GM19452 (cell line): ENCODE measurements around the gene ITGB7.
A peak's percentile ranks its signal among the peaks of the same experiment; 100 is the strongest.

Source experiments
- ATAC-seq: cut with Tn5 transposase; IDR thresholded peaks from one replicate; pipeline ENCODE4 v1.9.1; 2021; ENCODE audit not compliant: unreplicated experiment

The ITGB7 gene, protein sequence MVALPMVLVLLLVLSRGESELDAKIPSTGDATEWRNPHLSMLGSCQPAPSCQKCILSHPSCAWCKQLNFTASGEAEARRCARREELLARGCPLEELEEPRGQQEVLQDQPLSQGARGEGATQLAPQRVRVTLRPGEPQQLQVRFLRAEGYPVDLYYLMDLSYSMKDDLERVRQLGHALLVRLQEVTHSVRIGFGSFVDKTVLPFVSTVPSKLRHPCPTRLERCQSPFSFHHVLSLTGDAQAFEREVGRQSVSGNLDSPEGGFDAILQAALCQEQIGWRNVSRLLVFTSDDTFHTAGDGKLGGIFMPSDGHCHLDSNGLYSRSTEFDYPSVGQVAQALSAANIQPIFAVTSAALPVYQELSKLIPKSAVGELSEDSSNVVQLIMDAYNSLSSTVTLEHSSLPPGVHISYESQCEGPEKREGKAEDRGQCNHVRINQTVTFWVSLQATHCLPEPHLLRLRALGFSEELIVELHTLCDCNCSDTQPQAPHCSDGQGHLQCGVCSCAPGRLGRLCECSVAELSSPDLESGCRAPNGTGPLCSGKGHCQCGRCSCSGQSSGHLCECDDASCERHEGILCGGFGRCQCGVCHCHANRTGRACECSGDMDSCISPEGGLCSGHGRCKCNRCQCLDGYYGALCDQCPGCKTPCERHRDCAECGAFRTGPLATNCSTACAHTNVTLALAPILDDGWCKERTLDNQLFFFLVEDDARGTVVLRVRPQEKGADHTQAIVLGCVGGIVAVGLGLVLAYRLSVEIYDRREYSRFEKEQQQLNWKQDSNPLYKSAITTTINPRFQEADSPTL

DNA sequence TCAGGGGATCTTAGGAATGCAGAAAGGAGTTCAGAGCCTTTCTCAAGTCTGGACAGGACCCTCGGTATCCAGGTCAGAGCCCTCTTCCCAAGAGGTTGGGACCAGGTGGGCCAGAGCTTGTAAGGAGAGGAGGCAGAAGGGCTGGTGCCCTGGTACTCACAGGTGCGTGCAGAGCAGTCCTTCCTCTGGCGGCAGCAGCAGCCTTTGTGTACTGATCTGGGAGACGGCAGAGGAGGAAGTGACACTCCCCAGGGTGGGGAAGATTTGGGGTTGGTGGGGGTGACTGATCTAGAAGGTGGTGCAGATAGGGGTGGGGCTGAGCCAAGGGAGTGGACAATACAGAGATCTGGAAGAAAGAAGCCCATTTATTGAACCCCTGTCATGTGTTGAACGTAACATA lies at the start of gene ITGB7:
TSS of gene ITGB7 (minus strand) at position 210 of the 400 bp plus-strand sequence. CDS start 6,808 bp downstream, outside the sequence.
- ATAC-seq: peak; percentile 37

DNA sequence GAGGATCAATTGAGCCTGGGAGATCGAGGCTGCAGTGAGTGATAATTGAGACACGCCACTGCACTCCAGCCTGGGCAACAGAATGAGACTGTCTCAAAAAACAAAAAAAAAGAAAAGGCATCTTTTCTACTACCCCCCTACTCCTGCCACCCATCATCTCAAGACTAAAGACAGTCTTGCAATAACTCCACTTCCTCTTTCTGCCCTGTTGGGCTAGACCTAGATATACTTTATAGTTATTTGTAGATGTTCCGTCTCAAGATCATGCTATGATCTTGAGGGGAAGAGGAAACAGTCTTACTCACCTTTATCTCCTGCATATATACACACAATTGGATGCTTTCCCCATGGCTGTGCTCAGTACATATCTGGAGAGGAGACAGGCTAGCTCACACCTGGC lies 48.9 kb upstream of the ITGB7 start:
- ATAC-seq: no peak

DNA sequence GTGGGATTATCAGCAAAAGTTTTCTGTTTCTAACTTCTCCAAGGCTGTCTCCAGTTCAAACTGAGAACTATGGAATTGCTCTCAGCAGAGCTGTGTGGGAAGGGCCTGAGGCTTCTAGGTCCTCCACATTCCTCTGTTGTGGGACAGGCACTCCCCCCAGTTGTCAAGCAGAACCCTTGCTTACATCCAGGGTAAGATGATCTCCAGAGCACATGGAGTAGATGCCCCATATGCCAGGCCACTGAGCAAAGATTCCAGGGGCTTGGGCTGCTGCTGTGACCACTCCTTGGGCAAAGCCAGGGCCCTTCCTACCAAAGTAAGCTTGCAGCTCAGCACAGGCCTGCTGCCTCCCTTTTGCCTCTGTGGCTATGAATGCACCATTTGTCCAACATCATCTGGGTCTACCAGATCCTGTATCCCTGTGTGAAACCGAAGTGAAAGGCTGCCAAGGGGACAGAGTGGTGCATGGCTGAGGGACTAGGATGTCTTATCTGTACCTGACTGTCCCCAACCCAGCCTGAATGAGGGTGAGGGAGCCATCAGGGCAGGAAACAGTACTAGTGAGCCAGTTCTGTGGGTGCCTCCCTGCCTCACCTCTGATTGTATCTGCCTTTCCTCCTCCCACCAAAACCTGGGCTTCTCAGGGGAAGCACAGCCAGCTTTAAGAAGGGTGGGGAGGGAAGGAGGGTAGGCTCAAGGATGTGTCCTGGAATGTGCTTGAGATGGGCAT lies 47.9 kb upstream of the ITGB7 start:
- no peak for ATAC-seq

DNA sequence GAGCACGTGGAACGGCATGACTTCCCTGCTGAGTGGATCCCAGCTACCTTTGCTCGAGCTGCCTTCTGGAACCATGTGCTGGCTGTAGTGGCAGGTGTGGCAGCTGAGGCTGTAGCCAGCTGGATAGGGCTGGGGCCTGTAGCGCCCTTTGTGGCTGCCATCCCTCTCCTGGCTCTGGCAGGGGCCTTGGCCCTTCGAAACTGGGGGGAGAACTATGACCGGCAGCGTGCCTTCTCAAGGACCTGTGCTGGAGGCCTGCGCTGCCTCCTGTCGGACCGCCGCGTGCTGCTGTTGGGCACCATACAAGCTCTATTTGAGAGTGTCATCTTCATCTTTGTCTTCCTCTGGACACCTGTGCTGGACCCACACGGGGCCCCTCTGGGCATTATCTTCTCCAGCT lies 46.2 kb upstream of the ITGB7 start:
- no peak for ATAC-seq

DNA sequence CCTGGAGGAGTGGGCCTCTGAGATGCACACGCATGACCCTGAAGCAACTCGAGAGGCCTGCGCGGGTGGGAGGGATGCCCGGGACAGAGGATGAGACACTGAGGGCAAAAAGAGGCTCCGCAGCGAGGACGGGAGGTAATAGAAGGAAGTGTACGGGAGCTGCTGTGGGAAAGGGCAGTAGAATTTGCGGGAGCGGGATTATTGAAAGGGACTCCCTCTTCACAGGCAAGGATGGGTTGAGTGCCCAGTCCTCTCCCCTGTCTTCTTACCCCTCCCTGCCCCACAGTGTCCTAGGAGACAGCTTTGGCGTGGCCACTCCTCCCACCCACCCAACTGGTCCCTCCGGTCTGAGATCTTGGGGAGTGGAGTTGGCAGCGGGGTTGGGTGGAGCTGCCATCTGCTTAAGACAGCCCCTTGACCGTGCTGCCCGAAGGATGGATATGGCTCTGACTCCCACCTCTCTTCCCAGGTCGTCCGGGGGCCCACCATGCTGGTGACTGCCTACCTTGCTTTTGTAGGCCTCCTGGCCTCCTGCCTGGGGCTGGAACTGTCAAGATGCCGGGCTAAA lies 45.4 kb upstream of the ITGB7 start:
- no peak for ATAC-seq

DNA sequence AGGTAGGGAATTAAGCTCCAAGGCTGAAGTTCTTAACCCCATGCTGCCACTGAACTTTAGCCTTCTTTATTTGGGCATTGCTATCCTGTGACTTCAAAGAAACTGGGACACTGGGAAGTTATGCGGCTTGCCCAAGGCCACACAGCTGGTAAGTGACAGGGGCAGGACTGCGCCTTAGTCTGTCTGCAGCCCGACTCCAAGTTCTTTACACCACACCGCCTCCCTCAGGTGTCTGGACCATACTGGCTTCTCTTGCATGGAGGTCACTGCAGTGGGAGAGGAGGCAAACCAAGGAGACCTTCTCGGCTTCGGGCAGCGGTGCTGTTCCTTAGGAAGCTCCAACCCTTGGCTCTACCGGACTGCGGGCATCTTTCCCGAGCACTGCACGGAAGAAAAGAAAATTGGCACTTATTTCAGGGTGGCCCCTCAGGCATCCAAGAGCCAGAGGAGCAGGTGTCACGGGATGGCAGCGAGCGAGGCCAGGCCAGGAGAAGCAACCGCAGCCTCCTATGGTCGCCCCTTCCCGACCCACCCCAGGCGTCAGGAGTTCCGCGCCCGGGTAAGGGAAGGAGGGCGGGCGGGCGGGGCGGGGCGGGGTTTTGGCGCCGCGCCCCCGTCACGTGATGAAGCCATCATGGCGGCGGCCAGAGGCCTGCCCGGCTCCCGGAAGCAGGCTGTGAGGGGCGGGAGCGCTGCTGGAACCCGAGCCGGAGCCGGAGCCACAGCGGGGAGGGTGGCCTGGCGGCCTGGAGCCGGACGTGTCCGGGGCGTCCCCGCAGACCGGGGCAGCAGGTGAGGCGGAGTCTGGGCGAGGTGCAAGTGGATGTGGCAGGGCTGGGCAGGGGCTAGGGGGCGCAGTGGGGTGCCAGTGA lies 44.7 kb upstream of the ITGB7 start:
- peak; percentile 73 for ATAC-seq

DNA sequence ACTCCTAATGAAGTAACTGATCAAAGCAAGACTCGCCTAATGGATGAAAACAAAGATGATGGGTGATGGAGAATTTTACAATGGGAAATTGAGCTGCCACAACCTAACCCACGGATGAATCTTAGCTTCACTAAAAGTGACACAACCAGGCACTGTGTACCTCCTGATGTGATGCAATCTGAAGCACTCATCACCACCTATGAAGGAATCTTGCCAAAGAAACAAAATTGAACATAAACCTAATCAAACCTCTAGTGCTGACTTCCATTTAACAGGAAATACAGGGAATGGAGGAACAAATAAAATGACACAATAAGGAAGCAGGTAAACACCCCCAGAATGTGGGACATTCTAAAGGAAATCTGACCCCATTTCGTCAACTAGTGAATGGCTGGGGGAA lies 38.2 kb upstream of the ITGB7 start:
- ATAC-seq: no peak

DNA sequence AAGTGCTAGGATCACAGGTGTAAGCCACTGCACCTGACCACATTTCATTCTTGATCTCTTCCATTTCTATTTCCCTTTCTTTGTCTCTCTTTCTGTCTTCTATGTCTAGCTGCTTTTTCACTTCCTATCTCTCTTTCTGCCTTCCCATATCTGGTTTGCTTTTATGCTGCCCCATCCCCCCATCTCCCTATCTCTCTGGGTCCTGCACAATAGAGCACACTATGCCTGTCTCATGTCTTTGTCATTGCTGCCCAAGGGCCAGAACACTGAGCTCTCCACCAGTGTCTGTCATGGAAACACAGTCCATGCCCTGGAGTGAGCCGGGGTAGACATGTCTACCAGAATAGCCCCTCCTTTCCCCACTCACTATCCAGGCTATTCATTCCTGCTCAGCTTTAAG lies 37.3 kb upstream of the ITGB7 start:
- ATAC-seq: no peak

DNA sequence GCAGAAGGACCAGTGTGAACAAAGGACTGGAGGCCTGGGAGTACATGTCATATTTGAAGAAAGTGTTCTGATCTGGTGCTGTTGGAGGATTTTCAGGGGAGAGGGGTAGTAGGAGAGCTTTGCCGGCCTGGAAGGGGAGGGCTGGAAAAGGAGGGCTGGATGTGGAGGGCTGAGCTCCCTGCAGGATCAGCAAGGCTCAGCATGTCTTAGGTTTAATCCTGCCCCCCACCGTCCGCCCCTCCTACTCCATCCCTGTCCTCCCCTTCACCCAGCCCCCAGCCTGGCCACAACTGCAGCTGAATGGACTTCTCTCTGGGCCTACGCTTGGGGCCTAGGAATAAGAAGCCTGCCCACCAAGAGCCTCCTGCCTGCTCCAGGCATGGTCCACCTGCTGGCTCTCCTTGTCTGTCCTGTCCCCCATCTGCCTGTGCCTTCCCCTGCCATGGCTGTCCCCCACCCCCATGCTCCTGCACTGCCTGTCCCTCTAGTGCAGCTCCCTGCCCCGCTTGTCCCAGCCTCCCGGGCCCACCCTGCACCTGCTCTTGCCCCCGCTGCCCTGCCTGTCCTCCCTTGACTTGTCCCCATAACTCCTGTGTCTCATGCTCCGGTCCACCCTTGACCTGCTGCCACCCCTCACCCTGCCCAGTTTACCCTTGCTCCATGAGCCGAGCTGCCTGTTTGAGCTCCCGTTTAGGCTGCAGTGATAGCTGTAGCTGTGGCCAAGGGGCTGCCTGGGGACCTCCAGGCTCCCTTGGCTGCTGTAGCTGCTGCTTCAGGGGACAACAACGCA lies 34.8 kb upstream of the ITGB7 start:
- ATAC-seq: no peak

DNA sequence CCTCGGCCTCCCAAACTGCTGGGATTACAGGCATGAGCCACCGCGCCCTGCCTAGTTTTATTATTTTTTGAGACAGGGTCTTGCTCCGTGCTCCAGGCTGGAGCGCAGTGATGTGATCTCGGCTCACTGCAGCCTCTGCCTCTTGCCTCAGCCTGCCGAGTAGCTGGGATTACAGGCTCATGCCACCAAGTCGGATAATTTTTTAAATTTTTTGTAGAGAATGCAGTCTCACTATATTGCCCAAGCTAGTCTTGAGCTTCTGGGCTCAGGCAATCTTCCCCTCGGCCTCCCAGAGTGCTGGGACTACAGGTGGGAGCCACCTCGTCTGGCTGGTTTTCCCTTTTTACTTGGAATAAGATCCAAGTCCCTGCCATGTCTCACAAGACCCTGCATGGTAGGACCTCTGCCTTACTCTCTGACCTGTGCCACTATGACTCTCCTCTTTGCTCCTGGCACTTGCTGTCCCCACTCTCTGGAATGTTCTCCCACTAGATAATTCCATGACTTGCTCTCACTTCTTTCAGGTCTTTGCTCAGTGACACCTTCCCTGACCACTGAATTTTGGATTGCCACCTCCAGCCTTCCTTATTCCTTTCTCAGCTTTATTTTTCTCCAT lies 32.7 kb upstream of the ITGB7 start:
- ATAC-seq: no peak

DNA sequence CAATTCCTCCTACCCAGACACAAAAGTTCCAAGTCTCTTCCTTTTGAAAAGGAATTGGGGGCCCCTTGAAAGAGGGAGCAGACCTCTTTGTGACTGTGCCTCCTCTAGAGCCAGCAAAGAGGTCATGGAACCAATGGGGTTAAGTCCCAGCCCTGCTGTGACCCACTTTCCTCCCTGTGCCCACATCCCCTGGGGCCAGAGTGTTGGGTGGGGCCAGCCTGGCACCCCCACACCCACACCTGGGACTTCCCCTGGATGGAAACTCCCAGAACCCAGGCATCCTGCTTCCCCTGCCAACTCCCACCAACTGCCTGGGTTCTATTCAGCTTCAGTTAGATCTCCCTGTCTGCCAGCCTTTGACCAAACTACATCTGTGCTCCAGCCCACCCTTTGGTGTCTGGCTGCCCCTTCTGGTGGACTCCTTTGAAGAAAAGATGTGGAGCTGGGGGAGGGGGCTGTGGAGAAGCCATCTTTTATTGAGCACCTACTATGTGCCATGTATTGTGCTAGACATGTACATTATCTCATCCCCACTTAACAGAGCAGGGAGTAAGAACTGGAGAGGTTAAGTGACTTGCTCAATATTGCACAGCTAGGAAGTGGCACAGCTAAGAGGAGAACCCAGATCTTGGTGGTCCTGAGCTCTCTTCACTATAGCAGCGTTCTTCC lies 29.5 kb upstream of the ITGB7 start:
- ATAC-seq: no peak

DNA sequence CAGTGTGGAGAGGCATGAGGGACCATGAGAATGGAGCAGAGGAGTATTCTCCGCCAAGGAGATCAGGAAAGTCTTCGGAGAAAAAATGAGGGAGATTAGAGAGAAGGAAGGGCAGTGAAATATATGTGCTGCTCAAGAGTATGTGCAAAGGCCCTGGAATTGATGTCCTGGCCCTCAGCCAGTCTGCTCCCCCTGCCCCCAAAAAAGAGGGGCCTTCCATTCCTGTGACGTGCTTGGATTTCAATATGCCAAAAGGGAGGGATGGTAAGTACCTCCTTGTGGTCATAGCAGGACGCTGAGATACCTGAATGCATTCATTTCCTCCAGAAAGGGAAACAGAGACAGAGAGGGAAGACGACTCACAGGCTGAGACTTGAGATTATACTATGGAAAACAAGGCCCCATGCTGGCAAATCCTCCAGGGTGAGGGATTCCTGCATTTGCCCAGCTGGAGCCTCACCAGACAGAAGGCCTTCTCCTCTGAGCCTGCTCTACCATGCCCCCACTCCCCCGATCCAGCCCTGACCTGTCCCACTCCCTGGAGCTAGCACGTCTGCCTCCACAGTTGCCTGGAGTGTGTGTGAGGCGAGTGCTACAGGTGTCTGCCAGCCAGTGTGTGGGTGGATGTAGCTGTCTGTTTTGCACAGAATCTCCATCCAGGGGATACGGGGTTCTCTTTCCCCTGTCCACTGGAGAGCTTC lies 28.8 kb upstream of the ITGB7 start:
- ATAC-seq: no peak

DNA sequence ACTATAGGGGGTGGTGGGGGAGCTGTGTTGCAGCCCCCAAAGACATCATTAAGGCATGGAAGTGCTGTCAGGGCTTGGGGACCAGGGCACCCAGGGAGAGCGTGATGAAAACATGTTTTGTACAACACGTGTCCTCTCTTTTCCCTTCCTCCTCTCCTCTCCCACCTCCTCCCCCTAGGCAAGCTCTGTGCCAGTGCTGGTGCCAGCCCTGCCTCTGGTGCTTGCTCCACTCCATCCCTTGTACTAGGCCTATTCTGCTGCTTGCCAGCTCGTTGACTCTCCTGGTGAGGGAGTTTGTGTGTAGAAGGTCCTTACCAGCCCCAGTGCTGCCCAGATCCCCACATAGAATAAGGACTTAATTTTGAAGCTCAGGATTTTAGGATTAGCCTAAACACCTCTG lies 28.1 kb upstream of the ITGB7 start:
- no peak for ATAC-seq

DNA sequence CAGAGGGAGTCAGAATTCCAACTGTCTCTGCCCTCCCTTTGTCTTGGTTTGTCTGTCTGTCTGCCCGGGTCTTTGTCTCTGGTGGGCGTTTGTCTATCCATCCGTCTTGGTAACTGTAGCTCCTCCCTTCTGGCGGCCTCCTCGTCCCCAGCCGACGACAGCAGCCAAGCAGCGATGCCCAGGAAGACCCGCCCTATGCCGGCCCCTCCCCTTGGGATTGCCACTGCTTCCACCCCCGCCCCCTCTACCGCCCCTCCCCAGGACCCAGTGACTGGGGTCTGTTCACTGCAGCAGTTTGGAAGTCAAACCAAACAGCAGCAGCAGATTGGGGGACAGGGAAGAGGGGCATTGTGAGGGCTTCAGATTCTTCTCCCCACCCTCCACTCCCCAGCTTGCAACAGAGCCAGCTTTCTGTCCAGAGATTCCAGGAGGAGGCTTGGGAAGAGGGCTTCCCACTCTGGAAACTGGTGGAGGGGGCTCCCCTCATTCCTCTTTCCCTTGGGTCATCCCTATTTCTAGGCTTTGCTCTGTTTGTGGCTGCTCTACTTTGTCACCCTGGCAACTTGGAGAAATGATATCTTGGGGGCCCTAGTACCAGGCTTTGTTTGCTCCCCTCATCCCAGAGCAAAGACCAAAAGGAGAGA lies 27.3 kb upstream of the ITGB7 start:
- ATAC-seq: no peak

DNA sequence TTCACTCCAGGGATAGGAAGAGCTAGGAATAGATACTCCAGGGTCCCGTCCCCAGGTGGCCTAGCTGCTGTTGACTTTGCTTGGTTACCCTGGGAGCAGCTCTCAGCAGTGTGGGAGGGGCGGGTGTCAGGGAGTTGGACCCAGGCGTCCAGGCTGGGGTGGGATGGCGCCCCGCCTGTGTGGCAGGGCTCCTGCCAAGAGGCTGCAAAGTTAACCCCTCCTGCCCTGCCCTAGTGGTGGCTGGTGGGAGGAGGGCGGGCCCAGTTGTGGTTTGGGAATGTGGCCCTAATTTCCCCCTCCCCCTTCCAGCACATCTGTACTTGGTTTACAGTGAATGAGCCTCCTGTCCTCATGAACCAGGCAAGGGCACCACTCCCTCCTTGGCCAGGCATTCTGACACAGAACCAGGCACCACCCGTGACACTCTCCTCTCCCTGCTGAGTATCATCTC lies 26.6 kb upstream of the ITGB7 start:
- ATAC-seq: no peak

DNA sequence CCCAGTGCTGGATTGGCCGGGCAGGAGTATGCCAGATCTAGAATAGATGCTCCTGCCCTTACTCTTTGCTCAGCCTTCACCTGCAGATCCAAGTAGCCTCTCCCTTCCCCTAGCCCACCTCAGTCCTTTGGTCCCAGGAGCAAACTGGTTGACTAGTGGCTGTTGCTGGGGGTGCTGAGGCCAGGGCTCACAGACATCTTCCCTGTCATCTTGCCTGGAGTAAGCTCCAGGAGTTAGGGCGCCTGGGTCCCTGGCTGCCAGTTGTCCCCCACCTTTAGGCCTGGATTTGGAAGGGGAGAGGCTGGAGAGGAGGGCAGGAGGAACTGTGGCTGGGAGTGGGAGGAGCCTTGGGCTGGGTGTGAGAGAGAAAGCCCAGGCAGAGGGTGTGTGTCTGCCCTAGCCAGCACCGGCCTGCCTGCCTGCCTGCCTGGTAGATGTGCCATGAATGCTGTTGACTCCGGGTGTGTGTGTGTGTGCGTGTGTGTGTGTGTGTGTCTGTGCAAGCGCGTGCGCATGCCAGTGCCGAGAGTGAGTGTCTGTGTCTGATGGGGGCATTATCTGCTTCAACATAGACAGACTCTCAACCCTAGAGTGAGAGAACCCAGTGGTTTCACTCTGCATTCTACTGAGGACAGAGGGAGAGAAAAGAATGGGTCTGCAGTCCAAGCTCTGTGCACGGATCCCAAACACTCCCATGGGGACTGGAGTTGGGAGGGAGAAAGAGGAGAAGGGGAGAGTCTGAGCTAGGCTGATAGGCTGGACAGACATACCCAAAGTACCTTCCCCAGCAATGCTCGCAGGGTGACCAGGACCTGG lies 25.8 kb upstream of the ITGB7 start:
- no peak for ATAC-seq
